Activated CD4-positive, alpha-beta T cell treated with anti-CD3 and anti-CD28 coated beads, Interleukin-2, amount 50 U/mL, for 48 hours (primary cell): Measurements from ENCODE around the gene ENPP4.
"Not testable (repeated sequence)": the region's sequence is repeated elsewhere in the genome, so short reads cannot be mapped to it uniquely, and the experiment has no call there.

Experiments
- DNase-seq, 2 experiments: peaks; one replicate each; pipeline ENCODE4 v3.0.0-alpha.2; 2020

Gene ENPP4

DNA sequence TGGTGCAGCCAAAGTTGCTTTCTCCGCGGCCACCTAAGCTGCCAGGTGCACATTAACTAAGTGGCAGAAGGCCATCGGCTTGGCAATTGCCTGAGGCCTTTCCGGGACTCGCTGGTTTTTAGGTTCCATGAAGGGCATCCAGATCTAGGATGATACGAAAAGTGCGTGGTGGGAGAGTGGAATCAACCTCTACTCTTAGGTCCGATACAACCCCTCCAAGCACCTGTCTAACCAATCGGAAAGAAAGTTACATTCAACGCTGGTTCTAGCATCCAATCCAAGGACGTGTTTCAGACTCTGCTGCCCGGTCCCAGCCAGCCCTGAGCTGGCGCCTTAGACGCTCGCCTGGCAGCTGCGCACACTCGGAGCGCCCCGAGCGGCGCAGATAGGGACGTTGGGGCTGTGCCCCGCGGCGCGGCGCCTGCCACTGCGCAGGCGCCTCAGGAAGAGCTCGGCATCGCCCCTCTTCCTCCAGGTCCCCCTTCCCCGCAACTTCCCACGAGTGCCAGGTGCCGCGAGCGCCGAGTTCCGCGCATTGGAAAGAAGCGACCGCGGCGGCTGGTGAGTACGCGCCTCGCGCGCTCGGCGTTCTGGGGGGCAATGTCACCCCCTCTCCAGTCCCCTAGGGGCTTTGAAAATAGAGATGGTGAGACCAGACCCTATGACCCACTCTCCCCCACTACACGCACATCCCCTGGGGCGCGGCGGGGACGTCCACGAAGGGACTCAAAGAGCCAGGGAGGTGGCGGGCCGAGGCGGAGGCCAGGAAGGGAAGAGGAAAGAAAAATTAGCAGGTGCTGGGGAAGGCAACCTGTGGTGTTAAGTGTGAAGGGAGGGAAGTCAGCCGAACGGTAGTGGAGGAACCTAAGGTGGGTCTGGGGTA, at the start of gene ENPP4:
Gene ENPP4 (plus strand): TSS at position 361 of the 883 bp plus-strand sequence. CDS start 9,595 bp downstream, outside the sequence.
- peak; percentile 86 to 91 for DNase-seq

- DNase-seq = no peak
Measured at GRCh38 chr6:46080111-46080510, 49.7 kb upstream of the ENPP4 start.

DNA sequence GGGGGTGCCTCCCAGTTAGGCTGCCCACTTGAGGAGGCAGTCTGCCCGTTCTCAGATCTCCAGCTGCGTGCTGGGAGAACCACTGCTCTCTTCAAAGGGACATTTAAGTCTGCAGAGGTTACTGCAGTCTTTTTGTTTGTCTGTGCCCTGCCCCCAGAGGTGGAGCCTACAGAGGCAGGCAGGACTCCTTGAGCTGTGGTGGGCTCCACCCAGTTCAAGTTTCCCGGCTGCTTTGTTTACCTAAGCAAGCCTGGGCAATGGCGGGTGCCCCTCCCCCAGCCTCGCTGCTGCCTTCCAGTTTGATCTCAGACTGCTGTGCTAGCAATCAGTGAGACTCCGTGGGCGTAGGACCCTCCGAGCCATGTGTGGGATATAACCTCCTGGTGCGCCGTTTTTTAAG, 44.1 kb upstream of the ENPP4 start:
- DNase-seq = not testable (repeated sequence)

DNA sequence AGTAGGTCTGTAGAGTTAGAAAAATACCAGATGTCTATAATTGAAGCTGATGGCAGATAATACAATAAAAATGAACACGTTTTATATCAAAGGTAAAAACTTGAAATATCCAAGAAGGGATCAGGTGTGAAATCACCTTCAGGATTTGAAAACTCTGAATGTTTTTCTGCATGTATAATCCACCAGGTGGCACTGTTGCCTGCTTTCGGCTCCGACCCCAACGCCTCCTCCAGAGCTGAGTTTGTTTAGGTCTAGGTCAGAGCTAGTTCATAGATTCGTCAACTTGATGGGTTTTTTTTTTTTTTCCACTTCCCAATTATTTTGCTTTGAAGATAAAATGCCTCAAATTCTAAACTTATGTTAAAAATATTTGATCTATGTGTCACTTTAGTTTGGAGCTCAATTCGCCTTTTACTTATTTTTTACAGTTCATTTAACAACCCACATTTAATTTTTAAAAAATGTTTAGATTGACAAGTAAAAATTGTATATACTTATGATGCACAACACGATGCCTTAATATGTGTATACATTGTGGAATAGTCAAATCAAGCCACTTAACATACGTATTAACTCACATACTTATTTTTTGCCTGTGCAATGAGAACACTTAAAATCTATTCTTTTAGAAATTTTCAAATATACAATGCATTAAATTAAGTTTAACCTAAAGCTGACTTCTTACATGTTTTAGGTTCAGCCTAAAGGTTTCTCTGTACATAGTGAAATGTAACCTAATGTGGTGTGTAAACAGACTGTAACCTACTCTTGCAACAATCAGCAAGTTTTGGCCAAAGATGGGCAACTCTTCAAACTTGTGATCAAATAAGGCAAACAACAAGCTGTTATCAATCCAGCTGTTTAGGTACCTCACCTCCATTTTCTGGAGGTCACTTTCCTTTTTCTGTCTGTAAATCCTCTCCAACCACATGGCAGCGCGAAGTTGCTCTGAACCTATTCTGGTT, 39.4 kb upstream of the ENPP4 start:
- peak; percentile 57 to 64 for DNase-seq

- no peak for DNase-seq
Measured at GRCh38 chr6:46091080-46091478, 38.7 kb upstream of the ENPP4 start.

DNA sequence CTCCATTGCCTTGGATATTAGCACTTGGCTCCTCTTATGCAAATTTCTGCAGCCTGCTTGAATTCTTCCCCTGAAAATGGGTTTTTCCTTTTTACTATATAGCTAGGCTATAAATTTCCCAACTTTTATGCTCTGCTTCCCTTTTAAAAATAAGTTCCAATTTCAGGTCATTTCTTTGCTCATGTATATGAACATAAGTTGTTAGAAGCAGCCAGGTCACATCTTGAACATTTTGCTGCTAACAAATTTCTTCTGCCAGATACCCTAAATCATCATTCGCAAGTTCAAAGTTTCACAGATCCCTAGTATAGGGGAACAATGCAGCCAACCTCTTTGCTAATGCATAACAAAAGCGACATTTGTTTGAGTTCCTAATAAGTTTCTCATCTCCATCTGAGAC, 34.5 kb upstream of the ENPP4 start:
- no peak for DNase-seq

GRCh38 chr6:46097366-46097765, 32.4 kb upstream of the ENPP4 start:
- no peak for DNase-seq

DNA sequence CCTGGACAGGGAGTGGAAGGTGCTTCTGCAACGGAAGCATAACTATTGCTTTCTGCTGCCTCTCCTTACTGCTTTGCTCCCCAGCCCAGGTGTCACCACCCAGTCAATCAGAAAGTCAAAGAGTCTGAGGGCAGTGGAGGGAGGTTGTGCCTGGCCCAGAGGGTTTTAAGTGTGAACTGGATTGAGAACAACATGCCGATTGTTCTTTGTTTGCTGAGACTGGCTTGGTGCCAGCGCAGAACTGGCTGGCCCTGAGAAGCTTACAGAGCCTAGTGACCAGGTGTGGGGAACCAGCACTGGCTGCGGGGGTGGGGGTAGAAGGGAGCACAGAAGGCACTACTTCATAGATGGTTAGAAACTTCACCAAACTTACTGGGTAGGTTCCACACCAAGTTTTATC, 31.1 kb upstream of the ENPP4 start:
- no peak for DNase-seq

GRCh38 chr6:46099952-46100351, 29.8 kb upstream of the ENPP4 start:
- DNase-seq = no peak

- DNase-seq = no peak
Measured at GRCh38 chr6:46102123-46102522, 27.7 kb upstream of the ENPP4 start.

- no peak for DNase-seq
Measured at GRCh38 chr6:46103441-46104115, 26.2 kb upstream of the ENPP4 start.

- no peak for DNase-seq
Measured at GRCh38 chr6:46104209-46104608, 25.6 kb upstream of the ENPP4 start.

- DNase-seq = no peak
Measured at GRCh38 chr6:46105568-46105967, 24.2 kb upstream of the ENPP4 start.

DNA sequence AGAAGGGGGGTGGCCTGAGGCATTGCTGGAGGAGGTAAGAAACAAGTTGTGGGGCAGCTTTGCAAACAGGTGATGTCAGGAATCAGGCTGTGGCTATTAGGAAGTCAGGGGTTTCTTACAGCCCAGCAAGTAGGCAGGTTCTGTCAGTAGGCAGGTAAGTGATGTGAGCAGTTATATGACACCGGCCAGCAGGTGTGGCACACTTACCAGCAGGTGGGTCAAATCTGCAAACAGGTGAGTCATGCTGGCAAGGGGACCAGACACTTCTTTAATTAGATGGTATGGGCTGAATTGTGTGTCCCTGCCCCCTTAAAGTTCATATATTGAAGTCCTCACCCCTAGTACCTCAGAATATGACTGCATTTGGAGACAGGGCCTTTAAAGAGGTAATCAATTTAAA, 16.4 kb upstream of the ENPP4 start:
- no peak for DNase-seq

- no peak for DNase-seq
Measured at GRCh38 chr6:46115634-46116033, 14.2 kb upstream of the ENPP4 start.

DNA sequence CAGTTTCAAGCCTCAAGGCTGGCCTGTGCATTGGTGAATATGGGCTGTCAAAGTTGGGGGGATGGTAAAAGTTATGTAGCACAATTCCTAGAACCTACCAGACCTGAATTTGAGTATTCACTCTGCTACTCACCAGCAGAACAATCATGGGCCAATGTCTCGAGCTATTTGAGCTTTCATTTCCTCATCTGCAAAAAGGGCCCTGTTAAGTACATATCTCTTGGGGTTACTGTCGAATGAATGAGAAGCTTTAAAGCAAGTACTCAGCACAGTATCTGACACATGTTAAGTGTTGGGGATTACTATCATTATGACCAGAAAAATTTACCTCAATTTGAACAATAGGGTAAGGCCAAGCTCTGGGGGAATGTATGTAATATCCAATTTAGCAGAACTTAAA, 13.5 kb upstream of the ENPP4 start:
- no peak for DNase-seq

DNA sequence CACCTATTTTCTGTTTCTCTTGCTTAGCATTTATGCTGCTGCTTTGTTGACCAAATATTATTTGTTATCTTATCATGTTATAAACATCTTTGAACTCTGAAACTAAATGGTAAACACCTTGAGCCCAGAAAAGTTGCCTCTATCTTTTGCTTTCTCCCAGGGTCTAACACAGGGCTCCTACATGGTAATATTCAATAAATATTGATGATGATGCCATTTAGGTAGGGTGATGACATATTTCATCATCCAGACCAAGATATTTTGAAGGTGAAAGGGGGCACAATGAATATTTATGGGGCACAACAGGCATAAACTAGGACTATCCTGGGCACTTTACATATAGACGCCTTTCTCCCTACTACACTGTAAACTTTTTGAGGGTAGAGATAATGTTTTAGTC, 11.6 kb upstream of the ENPP4 start:
- DNase-seq = no peak

GRCh38 chr6:46118836-46119235, 11.0 kb upstream of the ENPP4 start:
- no peak for DNase-seq

DNA sequence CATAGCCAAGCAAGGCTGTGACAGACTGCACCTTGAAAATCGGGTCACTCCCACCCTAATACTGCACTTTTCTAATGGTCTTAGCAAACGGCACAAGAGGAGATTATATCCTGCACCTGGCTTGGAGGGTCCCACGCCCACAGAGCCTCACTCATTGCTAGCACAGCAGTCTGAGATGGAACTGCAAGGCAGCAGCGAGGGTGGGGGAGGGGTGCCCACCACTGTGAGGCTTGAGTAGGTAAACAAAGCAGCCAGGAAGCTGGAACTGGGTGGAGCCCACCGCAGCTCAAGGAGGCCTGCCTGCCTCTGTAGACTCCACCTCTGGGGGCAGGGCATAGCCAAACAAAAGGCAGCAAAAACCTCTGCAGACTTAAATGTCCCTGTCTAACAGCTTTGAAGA, 10.1 kb upstream of the ENPP4 start:
- not testable (repeated sequence) for DNase-seq

DNA sequence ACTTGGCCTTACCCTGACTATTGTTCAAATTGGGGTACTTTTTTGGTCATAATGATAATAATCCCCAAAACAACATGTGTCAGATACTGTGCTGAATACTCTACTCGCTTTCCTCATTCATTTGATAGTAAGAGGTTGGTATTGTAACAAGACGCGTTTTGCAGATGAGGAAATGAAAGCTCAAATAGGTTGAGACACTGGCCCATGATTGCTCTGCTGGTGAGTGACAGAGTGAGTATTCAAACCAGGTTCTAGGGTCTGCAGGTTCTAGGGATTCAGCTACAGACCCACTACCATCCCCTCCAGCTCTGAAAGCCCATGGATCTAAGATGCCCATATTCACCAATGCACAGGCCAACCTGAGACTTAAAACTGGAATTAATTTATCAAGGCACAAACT, 1.3 kb upstream of the ENPP4 start:
- DNase-seq = no peak

DNA sequence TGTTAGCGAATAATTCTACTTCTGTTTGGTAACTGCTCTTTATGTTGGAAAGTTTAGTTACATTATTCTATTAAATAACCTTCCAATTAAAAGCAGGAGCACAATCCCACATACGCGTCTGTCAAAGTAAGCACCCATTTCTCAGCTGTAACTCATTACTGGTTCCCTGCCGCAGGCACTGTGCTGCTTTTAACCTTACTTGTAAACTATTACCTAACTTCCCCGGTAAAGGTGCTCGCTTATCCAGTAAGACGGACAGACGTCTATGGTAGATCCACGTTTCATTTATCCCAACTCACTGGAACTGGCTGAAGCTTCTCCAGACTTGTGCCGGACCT, 529 bp upstream of the ENPP4 start:
- DNase-seq = no peak

GRCh38 chr6:46130666-46131065, 877 bp downstream of the ENPP4 start:
- DNase-seq = no peak

DNA sequence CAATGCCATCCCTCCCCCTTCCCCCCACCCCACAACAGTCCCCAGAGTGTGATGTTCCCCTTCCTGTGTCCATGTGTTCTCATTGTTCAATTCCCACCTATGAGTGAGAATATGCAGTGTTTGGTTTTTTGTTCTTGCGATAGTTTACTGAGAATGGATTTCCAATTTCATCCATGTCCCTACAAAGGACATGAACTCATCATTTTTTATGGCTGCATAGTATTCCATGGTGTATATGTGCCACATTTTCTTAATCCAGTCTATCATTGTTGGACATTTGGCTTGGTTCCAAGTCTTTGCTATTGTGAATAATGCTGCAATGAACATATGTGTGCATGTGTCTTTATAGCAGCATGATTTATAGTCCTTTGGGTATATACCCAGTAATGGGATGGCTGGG, 1.5 kb downstream of the ENPP4 start:
- DNase-seq = not testable (repeated sequence)
